GM18951 (cell line): ENCODE data around the gene MYADML2.

ENCODE experiments used
- POLR2A ChIP-seq: IDR thresholded peaks from 4 replicates; pipeline ENCODE4 v1.6.1; 2011; ENCODE audit warnings: mild to moderate bottlenecking; ENCODE audit not compliant: insufficient read length, insufficient read depth; ENCODE audit errors: extremely low read depth
- in situ Hi-C: fragments of 300-500 bp; cut with MboI; formaldehyde crosslinking; loops from one replicate; pipeline ENCODE4 v1.12.0; 2022; ENCODE audit warnings: low sequenced_read_pairs, mixed read lengths, inconsistent platforms; ENCODE audit not compliant: unreplicated experiment

MYADML2 gene

GRCh38 chr17:81947189-81947588, at the start of gene MYADML2:
Gene MYADML2 (minus strand): TSS chr17:81947233. CDS start chr17:81941741, 5,492 bp downstream.
- no peak for TF ChIP-seq POLR2A
- in situ Hi-C loops = no loop called here

GRCh38 chr17:81996232-81996756, 49.3 kb upstream of the MYADML2 start:
- in situ Hi-C loops = no loop called here
- TF ChIP-seq POLR2A = no peak

- TF ChIP-seq POLR2A = no peak
- in situ Hi-C loops = no loop called here
These were observed 48.6 kb upstream of the MYADML2 start for GRCh38 chr17:81995463-81996231.

- in situ Hi-C loops = no loop called here
- TF ChIP-seq POLR2A = no peak
These were observed 47.8 kb upstream of the MYADML2 start for GRCh38 chr17:81994593-81995462.

- TF ChIP-seq POLR2A = no peak
- in situ Hi-C loops = no loop called here
These were observed 46.9 kb upstream of the MYADML2 start for GRCh38 chr17:81993729-81994592.

GRCh38 chr17:81992306-81993102, 45.5 kb upstream of the MYADML2 start:
- no peak for TF ChIP-seq POLR2A
- in situ Hi-C loops = no loop called here

GRCh38 chr17:81991684-81992305, 44.8 kb upstream of the MYADML2 start:
- no peak for TF ChIP-seq POLR2A

GRCh38 chr17:81990836-81991683, 44.0 kb upstream of the MYADML2 start:
- in situ Hi-C loops = no loop called here
- TF ChIP-seq POLR2A = no peak

More at GRCh38 chr17:81991684-81992305, 44.8 kb upstream of the MYADML2 start:
- in situ Hi-C loops = no loop called here

GRCh38 chr17:81987161-81987770, 40.2 kb upstream of the MYADML2 start:
- no peak for TF ChIP-seq POLR2A
- in situ Hi-C loops = no loop called here

- no peak for TF ChIP-seq POLR2A
- in situ Hi-C loops = no loop called here
These were observed 39.6 kb upstream of the MYADML2 start for GRCh38 chr17:81986606-81987005.
